RWPE1 (cell line): Measurements from ENCODE around the gene KCNJ6.

ENCODE experiments used
- CTCF ChIA-PET: fragments of 350-600 bp; sonication (Branson Sonifier 250); formaldehyde crosslinking; extraction: SDS; loops from one replicate; lab custom pipeline; 2021; lab: Yijun Ruan, JAX
- POLR2A ChIA-PET: fragments of 400-600 bp; formaldehyde crosslinking; extraction: SDS; loops from one replicate; lab custom pipeline; 2020; ENCODE audit warnings: antibody characterized with exemption; ENCODE audit not compliant: low non-redundant PET; lab: Yijun Ruan, JAX
- DNase-seq: peaks from one replicate; pipeline ENCODE4 v3.0.0; 2012; ENCODE audit warnings: low spot score
- H3K27ac ChIP-seq: fragments of 450-650 bp; 2 replicates; pipeline ENCODE4 v1.5.1; 2017
- CTCF ChIP-seq: fragments of 450-650 bp; conservative IDR thresholded peaks from 2 replicates; pipeline ENCODE4 v1.5.1; 2017; ENCODE audit warnings: low read depth, mild to moderate bottlenecking

The KCNJ6 gene

GRCh38 chr21:37903396-37903795 lies 12.9 kb downstream of the KCNJ6 start:
- no peak overlapping the region for H3K27ac ChIP-seq
- no peak for DNase-seq
- no peak for TF ChIP-seq CTCF
- ChIA-PET POLR2A (no interaction called here), CTCF (no interaction called here)

GRCh38 chr21:37899146-37899545 lies 17.1 kb downstream of the KCNJ6 start:
- POLR2A ChIA-PET: no interaction called here
- CTCF ChIA-PET: no interaction called here
- no peak overlapping the region for H3K27ac ChIP-seq
- TF ChIP-seq CTCF: no peak
- DNase-seq: no peak

GRCh38 chr21:37896788-37897187 lies 19.5 kb downstream of the KCNJ6 start:
- TF ChIP-seq CTCF: no peak
- POLR2A ChIA-PET: no interaction called here
- no peak for DNase-seq
- no peak overlapping the region for H3K27ac ChIP-seq
- CTCF ChIA-PET: no interaction called here

GRCh38 chr21:37891972-37892371 lies 24.3 kb downstream of the KCNJ6 start:
- TF ChIP-seq CTCF: no peak
- H3K27ac ChIP-seq: no peak overlapping the region
- ChIA-PET POLR2A (no interaction called here), CTCF (no interaction called here)
- no peak for DNase-seq

- no peak for DNase-seq
- ChIA-PET POLR2A (no interaction called here), CTCF (interaction anchor here (0.6 kb wide), 1 partner anchor 464 kb away, joined by 3 read pairs; no protein-coding TSS in a partner anchor)
- no peak for TF ChIP-seq CTCF
- no peak overlapping the region for H3K27ac ChIP-seq
These were observed 27.6 kb downstream of the KCNJ6 start for GRCh38 chr21:37888659-37889058.

- no peak for DNase-seq
- H3K27ac ChIP-seq: no peak overlapping the region
- ChIA-PET CTCF (interaction anchor here (0.7 kb wide), 1 partner anchor 8 kb away, joined by 4 read pairs; no protein-coding TSS in a partner anchor), POLR2A (no interaction called here)
- TF ChIP-seq CTCF: no peak
These were observed 29.4 kb downstream of the KCNJ6 start for GRCh38 chr21:37886726-37887299.
